ENCODE measurements around the gene C1orf167.

Gene C1orf167

GRCh38 chr1:11786168-11786567 is 24.2 kb downstream of the C1orf167 start:
- Histone ChIP-seq H3K4me2 (ENCODE audit: low read length) (no peak overlapping the region), H3K4me1 (ENCODE audit: insufficient read depth, low read length, severe bottlenecking) (peaks cover 27% of the 10 kb centered on the region), H3K9ac (ENCODE audit: low read length) (no peak overlapping the region), H3K9me2 (ENCODE audit: low read depth, low read length) (no peaks in the 10 kb centered on the region), H3K4me3 (ENCODE audit: low read depth, low read length, poor library complexity, severe bottlenecking) (no peak overlapping the region), H3K9me3 (ENCODE audit: low read length) (no peaks in the 10 kb centered on the region), H3K36me3 (ENCODE audit: insufficient read depth, low read length) (peaks cover 4% of the 10 kb centered on the region; the same call in 1 of the 2 replicates), H3F3A (ENCODE audit: insufficient read depth, low read length) (no peaks in the 10 kb centered on the region), H3K79me2 (ENCODE audit: insufficient read depth, low read length) (no peaks in the 10 kb centered on the region), H2AFZ (ENCODE audit: low read length) (no peak overlapping the region), H3K27me3 (ENCODE audit: insufficient read depth, low read length) (no peaks in the 10 kb centered on the region), H4K20me1 (ENCODE audit: insufficient read depth, low read length) (no peaks in the 10 kb centered on the region), H3K27ac (ENCODE audit: low read depth, low read length, poor library complexity, severe bottlenecking) (peak overlapping the region; percentile 20)
- TF ChIP-seq CTCF (IDR thresholded peaks at IDR 0.05; ENCODE audit: low read length) (no peak), EZH2 (IDR thresholded peaks at IDR 0.05; ENCODE audit: borderline replicate concordance, low read length) (no peak)

- Histone ChIP-seq H3K9me3 (ENCODE audit: low read length) (no peaks in the 10 kb centered on the region), H3K27ac (ENCODE audit: low read depth, low read length, poor library complexity, severe bottlenecking) (no peak overlapping the region), H3K4me3 (ENCODE audit: low read depth, low read length, poor library complexity, severe bottlenecking) (no peak overlapping the region), H3K4me1 (ENCODE audit: insufficient read depth, low read length, severe bottlenecking) (peaks cover 27% of the 10 kb centered on the region), H4K20me1 (ENCODE audit: insufficient read depth, low read length) (no peaks in the 10 kb centered on the region), H3K9me2 (ENCODE audit: low read depth, low read length) (no peaks in the 10 kb centered on the region), H3K4me2 (ENCODE audit: low read length) (no peak overlapping the region), H2AFZ (ENCODE audit: low read length) (no peak overlapping the region), H3K36me3 (ENCODE audit: insufficient read depth, low read length) (peaks cover 4% of the 10 kb centered on the region; the same call in 1 of the 2 replicates), H3F3A (ENCODE audit: insufficient read depth, low read length) (no peaks in the 10 kb centered on the region), H3K27me3 (ENCODE audit: insufficient read depth, low read length) (no peaks in the 10 kb centered on the region), H3K79me2 (ENCODE audit: insufficient read depth, low read length) (no peaks in the 10 kb centered on the region), H3K9ac (ENCODE audit: low read length) (no peak overlapping the region)
- no peak for TF ChIP-seq EZH2 (IDR thresholded peaks at IDR 0.05; ENCODE audit: borderline replicate concordance, low read length)
- no peak for TF ChIP-seq CTCF (IDR thresholded peaks at IDR 0.05; ENCODE audit: low read length)
Observed at GRCh38 chr1:11787251-11787803, 25.3 kb downstream of the C1orf167 start.

GRCh38 chr1:11787804-11788436 is 25.9 kb downstream of the C1orf167 start:
- Histone ChIP-seq H4K20me1 (ENCODE audit: insufficient read depth, low read length) (no peaks in the 10 kb centered on the region), H3K27ac (ENCODE audit: low read depth, low read length, poor library complexity, severe bottlenecking) (no peak overlapping the region), H3K27me3 (ENCODE audit: insufficient read depth, low read length) (no peaks in the 10 kb centered on the region), H3K4me3 (ENCODE audit: low read depth, low read length, poor library complexity, severe bottlenecking) (no peak overlapping the region), H2AFZ (ENCODE audit: low read length) (no peak overlapping the region), H3F3A (ENCODE audit: insufficient read depth, low read length) (no peaks in the 10 kb centered on the region), H3K4me2 (ENCODE audit: low read length) (no peak overlapping the region), H3K9me2 (ENCODE audit: low read depth, low read length) (no peaks in the 10 kb centered on the region), H3K4me1 (ENCODE audit: insufficient read depth, low read length, severe bottlenecking) (peaks cover 27% of the 10 kb centered on the region), H3K9me3 (ENCODE audit: low read length) (no peaks in the 10 kb centered on the region), H3K9ac (ENCODE audit: low read length) (no peak overlapping the region), H3K36me3 (ENCODE audit: insufficient read depth, low read length) (peaks cover 9% of the 10 kb centered on the region; the same call in 1 of the 2 replicates), H3K79me2 (ENCODE audit: insufficient read depth, low read length) (no peaks in the 10 kb centered on the region)
- TF ChIP-seq CTCF (IDR thresholded peaks at IDR 0.05; ENCODE audit: low read length) (no peak), EZH2 (IDR thresholded peaks at IDR 0.05; ENCODE audit: borderline replicate concordance, low read length) (no peak)
